D721Med (cell line): ENCODE measurements around the gene GAPT.

Source experiments
- DNase-seq: peaks from one replicate; pipeline ENCODE4 v3.0.0; 2011; ENCODE audit warnings: low spot score; ENCODE audit not compliant: insufficient read length
- FAIRE-seq: peaks from 2 replicates; lab custom pipeline; 2011; peaks lifted over from hg19 to GRCh38; lab: Jason Lieb, UNC
- TF ChIP-seq, protein P1 (sequence below): IDR thresholded peaks from 2 replicates; pipeline ENCODE4 v1.5.1; 2012; ENCODE audit warnings: mild to moderate bottlenecking, control low read depth; ENCODE audit not compliant: insufficient read depth; ENCODE audit errors: missing control alignments

Gene GAPT

DNA sequence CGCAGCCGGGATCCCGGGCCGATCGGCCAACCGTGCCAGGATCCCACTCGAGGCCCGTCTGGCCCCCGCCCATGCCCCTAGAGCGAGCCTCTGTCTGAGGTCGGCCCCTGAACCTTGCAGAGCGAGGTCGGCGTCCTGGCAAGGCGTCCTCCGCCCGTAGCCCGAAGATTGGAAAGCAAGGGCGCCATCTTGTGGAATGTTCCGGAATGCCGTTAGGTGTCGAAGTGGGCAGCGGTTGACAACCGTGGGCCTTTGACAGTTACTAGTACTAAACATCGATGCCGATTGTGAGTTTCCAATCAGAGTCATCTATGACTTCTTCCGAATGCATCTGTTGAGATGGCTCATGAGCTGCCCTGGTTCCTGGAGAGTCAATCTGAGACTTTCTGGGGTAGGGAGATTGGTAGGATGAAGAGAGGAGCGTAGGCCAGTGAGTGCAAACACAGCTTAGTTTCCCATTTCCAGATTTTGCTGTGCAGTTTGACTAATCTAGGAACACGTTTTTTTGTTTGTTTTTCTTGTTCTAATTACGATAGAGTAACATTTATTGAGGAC, 30.4 kb upstream of the GAPT start:
- TF ChIP-seq, protein P1, sequence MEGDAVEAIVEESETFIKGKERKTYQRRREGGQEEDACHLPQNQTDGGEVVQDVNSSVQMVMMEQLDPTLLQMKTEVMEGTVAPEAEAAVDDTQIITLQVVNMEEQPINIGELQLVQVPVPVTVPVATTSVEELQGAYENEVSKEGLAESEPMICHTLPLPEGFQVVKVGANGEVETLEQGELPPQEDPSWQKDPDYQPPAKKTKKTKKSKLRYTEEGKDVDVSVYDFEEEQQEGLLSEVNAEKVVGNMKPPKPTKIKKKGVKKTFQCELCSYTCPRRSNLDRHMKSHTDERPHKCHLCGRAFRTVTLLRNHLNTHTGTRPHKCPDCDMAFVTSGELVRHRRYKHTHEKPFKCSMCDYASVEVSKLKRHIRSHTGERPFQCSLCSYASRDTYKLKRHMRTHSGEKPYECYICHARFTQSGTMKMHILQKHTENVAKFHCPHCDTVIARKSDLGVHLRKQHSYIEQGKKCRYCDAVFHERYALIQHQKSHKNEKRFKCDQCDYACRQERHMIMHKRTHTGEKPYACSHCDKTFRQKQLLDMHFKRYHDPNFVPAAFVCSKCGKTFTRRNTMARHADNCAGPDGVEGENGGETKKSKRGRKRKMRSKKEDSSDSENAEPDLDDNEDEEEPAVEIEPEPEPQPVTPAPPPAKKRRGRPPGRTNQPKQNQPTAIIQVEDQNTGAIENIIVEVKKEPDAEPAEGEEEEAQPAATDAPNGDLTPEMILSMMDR = peak; percentile 89
- DNase-seq (no peak), FAIRE-seq (peak; percentile 35)

DNA sequence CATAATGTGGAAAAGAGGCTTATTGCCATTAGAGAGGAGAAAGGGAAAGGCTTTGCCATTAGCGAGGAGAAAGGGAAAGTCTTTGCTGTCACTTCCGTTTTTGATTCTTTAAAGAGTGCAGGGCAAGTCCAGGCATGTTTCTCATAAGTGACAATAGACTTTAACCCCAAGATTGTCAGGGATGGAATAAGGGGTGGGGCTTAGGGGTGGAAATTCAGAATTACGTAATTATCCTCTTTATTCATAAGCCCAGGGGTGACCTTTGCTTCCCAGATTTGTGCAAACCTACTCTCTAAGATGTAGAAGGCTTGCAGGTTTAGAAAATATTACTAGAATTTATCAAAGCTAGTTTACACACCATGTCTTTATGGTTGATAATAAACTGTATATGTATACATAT, 29.1 kb upstream of the GAPT start:
- no peak for DNase-seq
- FAIRE-seq = peak; percentile 32
- TF ChIP-seq, protein P1 = no peak

DNA sequence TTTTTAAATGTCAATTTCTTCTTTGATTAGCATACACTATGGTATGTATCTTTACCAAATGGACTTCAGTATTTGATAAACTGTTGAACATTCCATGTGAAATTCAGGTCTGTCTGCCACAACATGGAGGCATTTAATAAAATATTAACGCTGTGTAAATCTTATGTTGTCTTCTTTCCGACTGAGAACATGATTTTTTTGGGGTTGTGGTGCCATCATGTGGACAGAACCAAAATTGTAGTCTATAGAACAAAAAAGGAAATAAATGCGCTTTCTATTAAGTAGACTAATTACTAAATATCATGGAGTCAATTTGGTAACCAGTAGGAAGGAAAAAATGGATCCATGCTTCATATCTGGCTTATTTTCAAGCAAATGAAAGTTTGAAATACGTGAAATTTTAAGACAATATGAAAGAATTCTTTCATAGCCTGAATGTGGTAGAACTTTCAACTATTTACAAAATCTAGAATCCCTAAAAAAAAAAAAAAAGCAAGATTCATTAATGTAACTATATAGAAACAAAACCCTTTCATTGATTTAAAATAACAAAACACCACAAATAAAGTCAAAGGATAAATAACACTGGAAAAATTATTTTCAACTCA, 28.5 kb upstream of the GAPT start:
- TF ChIP-seq, protein P1 = peak; percentile 69
- FAIRE-seq (peak; percentile 90), DNase-seq (no peak)

DNA sequence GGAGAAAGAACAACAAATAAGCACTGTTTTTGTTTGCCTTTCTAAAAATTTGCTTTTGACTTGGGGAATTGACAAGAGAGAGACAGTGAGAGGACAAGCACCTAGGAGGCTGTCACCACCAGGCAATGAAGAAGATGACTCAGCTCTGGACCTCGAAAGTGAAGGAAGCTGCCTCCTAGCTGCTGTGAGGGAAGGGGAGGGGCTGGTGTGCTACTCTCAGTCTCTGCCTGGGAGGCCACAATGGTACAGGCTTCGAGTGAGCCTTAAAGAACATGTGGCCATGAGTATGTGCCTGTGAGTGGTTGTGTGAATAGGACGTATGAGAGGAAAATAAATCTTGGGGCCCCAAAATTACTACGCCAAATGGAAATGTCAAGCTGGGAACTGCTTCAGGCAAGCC, 24.3 kb upstream of the GAPT start:
- FAIRE-seq (no peak), DNase-seq (no peak)
- TF ChIP-seq, protein P1 = no peak

DNA sequence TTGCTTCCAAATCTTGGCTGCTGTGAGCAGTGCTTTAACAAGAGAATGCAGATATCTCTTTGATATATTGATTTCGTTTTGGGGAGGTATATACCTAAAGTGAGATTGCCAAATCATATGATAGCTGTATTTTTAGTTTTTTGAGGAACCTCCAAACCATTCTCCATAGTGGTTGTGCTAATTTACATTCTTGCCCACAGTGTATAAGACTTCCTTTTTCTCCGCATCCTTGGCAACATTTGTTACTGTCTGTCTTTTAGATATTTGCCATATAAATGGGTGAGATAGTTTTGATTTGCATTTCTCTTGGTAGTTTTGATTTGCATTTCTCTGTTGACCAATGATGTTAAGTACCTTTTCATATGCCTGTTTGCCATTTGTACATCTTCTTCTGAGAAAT, 21.3 kb upstream of the GAPT start:
- DNase-seq = no peak
- TF ChIP-seq, protein P1 = no peak
- FAIRE-seq = no peak

DNA sequence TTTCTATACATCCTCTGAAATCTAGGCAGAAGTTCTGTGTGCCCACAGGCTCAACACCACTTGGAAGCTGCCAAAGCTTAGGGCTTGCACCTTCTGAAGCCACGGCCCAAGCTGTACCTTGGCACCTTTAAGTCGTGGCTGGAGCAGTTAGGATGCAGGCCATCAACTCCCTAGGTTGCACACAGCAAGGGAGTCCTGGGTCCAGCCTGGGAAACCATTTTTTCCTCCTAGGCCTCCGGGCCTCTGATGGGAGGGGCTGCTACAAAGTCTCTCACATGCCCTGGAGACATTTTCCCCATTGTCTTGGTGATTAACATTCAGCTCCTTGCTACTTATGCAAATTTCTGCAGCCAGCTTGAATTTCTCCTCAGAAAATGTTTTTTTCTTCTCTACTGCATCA, 15.8 kb upstream of the GAPT start:
- TF ChIP-seq, protein P1 = no peak
- DNase-seq (no peak), FAIRE-seq (no peak)

DNA sequence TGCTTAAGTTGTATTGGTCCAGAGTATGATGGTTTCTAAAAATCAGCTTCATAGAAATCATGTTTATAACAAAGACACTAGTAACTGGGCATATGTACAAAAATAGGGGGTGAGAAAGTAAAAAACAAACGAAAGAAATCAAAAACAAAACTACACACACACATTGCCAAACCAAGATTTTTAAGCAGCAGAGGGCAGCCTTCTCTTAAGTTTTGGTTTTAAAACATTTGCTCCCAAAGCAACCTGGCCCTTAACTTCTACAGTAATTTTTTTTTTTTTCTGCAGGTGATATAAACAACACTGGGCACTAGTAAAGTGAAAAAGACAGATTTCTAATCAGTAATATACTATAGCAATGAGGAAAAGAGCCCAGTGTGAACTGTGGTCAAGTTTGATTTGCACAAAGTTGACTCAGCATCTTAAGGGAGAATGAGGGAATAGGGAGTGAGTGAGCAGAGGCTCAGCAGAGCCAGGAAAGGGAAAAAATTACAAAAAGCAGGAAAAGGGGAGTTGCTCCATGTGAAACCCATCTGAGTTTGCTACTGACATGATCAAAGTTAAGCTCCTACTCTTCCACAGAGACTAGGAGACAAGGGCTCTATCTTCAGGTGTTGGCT, 13.4 kb upstream of the GAPT start:
- FAIRE-seq = no peak
- DNase-seq = no peak

More for the DNA sequence above, 13.4 kb upstream of the GAPT start:
- TF ChIP-seq, protein P1 = peak; percentile 35
